ENCODE data around the gene IL2RA. TPM values are rescaled to one million over a fixed set of nuclear protein-coding genes. Genes with fewer than 3 reads are reported as not detected.
"Not testable (repeated sequence)": the region's sequence is repeated elsewhere in the genome, so short reads cannot be mapped to it uniquely, and the experiment has no call there.

The IL2RA gene
- polyA plus RNA-seq, 1 experiment: not detected

GRCh38 chr10:6006991-6007390 lies 55.2 kb downstream of the IL2RA start:
- POLR2A ChIA-PET: no interaction called here
- Histone ChIP-seq H3K4me3 (ENCODE audit: low read depth, low read length) (no peak overlapping the region), H3K9me3 (ENCODE audit: control insufficient read depth, insufficient read depth, low read length) (peaks cover 4% of the 10 kb centered on the region; the same call in 1 of the 2 replicates), H3K27ac (ENCODE audit: low read depth, low read length) (no peak overlapping the region), H3K27me3 (ENCODE audit: control insufficient read depth, insufficient read depth, low read length) (peaks cover 2% of the 10 kb centered on the region)
- DNase-seq (ENCODE audit: low read depth, low spot score): no peak
- CTCF ChIA-PET: interaction anchor here (0.7 to 1.0 kb wide), 2 partner anchors 10 to 80 kb away, joined by 3 to 4 read pairs; no protein-coding TSS in a partner anchor
- no peak for TF ChIP-seq CTCF (IDR thresholded peaks at IDR 0.05; ENCODE audit: low read depth, low read length)

- peaks cover 2% of the 10 kb centered on the region for H3K27me3 ChIP-seq (ENCODE audit: control insufficient read depth, insufficient read depth, low read length)
- no peak overlapping the region for H3K4me3 ChIP-seq (ENCODE audit: low read depth, low read length)
- CTCF ChIA-PET: interaction anchor here (0.7 to 1.4 kb wide), 3 partner anchors 8 to 80 kb away, joined by 3 to 4 read pairs (median 3); no protein-coding TSS in a partner anchor
- peaks cover 4% of the 10 kb centered on the region; the same call in 1 of the 2 replicates for H3K9me3 ChIP-seq (ENCODE audit: control insufficient read depth, insufficient read depth, low read length)
- TF ChIP-seq CTCF (IDR thresholded peaks at IDR 0.05; ENCODE audit: low read depth, low read length): no peak
- no peak overlapping the region for H3K27ac ChIP-seq (ENCODE audit: low read depth, low read length)
- POLR2A ChIA-PET: no interaction called here
- DNase-seq (ENCODE audit: low read depth, low spot score): no peak
Measured at GRCh38 chr10:6006546-6006945, 55.6 kb downstream of the IL2RA start.

GRCh38 chr10:6005856-6006395 lies 56.2 kb downstream of the IL2RA start:
- POLR2A ChIA-PET: no interaction called here
- Histone ChIP-seq H3K9me3 (ENCODE audit: control insufficient read depth, insufficient read depth, low read length) (peaks cover 4% of the 10 kb centered on the region; the same call in 1 of the 2 replicates), H3K4me3 (ENCODE audit: low read depth, low read length) (no peak overlapping the region; the same call in 1 of the 2 replicates), H3K27ac (ENCODE audit: low read depth, low read length) (no peak overlapping the region), H3K27me3 (ENCODE audit: control insufficient read depth, insufficient read depth, low read length) (peaks cover 2% of the 10 kb centered on the region)
- DNase-seq (ENCODE audit: low read depth, low spot score): no peak
- TF ChIP-seq CTCF (IDR thresholded peaks at IDR 0.05; ENCODE audit: low read depth, low read length): no peak
- CTCF ChIA-PET: interaction anchor here (0.7 to 1.4 kb wide), 3 partner anchors 8 to 81 kb away, joined by 3 to 4 read pairs (median 3); no protein-coding TSS in a partner anchor

- POLR2A ChIA-PET; H3K27me3 ChIP-seq (ENCODE audit: control insufficient read depth, insufficient read depth, low read length); H3K9me3 ChIP-seq (ENCODE audit: control insufficient read depth, insufficient read depth, low read length); H3K4me3 ChIP-seq (ENCODE audit: low read depth, low read length); DNase-seq (ENCODE audit: low read depth, low spot score); H3K27ac ChIP-seq (ENCODE audit: low read depth, low read length): not testable (repeated sequence)
- CTCF ChIA-PET: interaction anchor here (1.4 kb wide), 1 partner anchor 9 kb away, joined by 3 read pairs; no protein-coding TSS in a partner anchor
Measured at GRCh38 chr10:6005161-6005804, 56.9 kb downstream of the IL2RA start.

- ChIA-PET POLR2A (no interaction called here), CTCF (no interaction called here)
- TF ChIP-seq CTCF (IDR thresholded peaks at IDR 0.05; ENCODE audit: low read depth, low read length): no peak
- Histone ChIP-seq H3K9me3 (ENCODE audit: control insufficient read depth, insufficient read depth, low read length) (peaks cover 4% of the 10 kb centered on the region; the same call in 1 of the 2 replicates), H3K27ac (ENCODE audit: low read depth, low read length) (no peak overlapping the region), H3K4me3 (ENCODE audit: low read depth, low read length) (no peak overlapping the region), H3K27me3 (ENCODE audit: control insufficient read depth, insufficient read depth, low read length) (peaks cover 14% of the 10 kb centered on the region)
- no peak for DNase-seq (ENCODE audit: low read depth, low spot score)
Measured at GRCh38 chr10:6002809-6003510, 59.2 kb downstream of the IL2RA start.

Measured in AG04450 (cell line).